Measurements from ENCODE around the gene ANKK1. TPM values are rescaled to one million over a fixed set of nuclear protein-coding genes. Genes with fewer than 3 reads are reported as not detected.

ANKK1 gene
- total and polyA plus RNA-seq, 2 of the 8 experiments (the other 6 are each of a cell fraction or from before 2014, with no cell fraction given) = 0.11 TPM; not detected in 1

GRCh38 chr11:113356203-113356602, 31.4 kb upstream of the ANKK1 start:
- Histone ChIP-seq H3K56ac (replicated peaks; ENCODE audit: insufficient read length, low read depth, low read length) (no peak overlapping the region), H3K18ac (ENCODE audit: extremely low read depth, low read length) (no peak overlapping the region)
- CTCF ChIA-PET (ENCODE audit: partially characterized antibody) = no interaction called here
- no peak for TF ChIP-seq RFX5 (IDR thresholded peaks at IDR 0.05; ENCODE audit: borderline replicate concordance, low read depth, low read length)
- TF ChIP-seq SRF (IDR thresholded peaks at IDR 0.05; ENCODE audit: low read depth, low read length) = no peak
- TF ChIP-seq POLR2AphosphoS5 (IDR thresholded peaks at IDR 0.05; ENCODE audit: low read depth, low read length) = no peak
- TF ChIP-seq ASH2L (IDR thresholded peaks at IDR 0.05; ENCODE audit: low read length) = no peak
- TF ChIP-seq TEAD4 (IDR thresholded peaks at IDR 0.05; ENCODE audit: low read depth, low read length) = no peak
- TF ChIP-seq E2F6 (IDR thresholded peaks at IDR 0.05) = no peak
- TF ChIP-seq CTBP2 (IDR thresholded peaks at IDR 0.05; ENCODE audit: borderline replicate concordance, insufficient read depth, insufficient read length, low read length) = no peak
- TF ChIP-seq YY1 (IDR thresholded peaks at IDR 0.05; ENCODE audit: low read depth, low read length) = no peak
- TF ChIP-seq CHD1 (IDR thresholded peaks at IDR 0.05; ENCODE audit: low read depth, low read length) = no peak
- TF ChIP-seq SIRT6 (IDR thresholded peaks at IDR 0.05; ENCODE audit: low read length) = no peak
- TF ChIP-seq, protein P1, sequence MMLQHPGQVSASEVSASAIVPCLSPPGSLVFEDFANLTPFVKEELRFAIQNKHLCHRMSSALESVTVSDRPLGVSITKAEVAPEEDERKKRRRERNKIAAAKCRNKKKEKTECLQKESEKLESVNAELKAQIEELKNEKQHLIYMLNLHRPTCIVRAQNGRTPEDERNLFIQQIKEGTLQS (IDR thresholded peaks at IDR 0.05; ENCODE audit: insufficient read depth, low read depth, low read length) = no peak
- no peak for TF ChIP-seq SUZ12 (IDR thresholded peaks at IDR 0.05; ENCODE audit: low read length)
- no peak for TF ChIP-seq RBBP5 (IDR thresholded peaks at IDR 0.05; ENCODE audit: borderline replicate concordance, low read depth, low read length)

More at GRCh38 chr11:113356203-113356602, 31.4 kb upstream of the ANKK1 start:
- no peak for FAIRE-seq
- H3K23ac ChIP-seq (ENCODE audit: insufficient read length) = no peak overlapping the region
- no peak overlapping the region for H2BK20ac ChIP-seq (ENCODE audit: low read length)
- no peaks in the 10 kb centered on the region for H3K27me3 ChIP-seq (replicated peaks in 1 of 4; ENCODE audit: control insufficient read depth in 3 of 4, extremely low read depth in 1 of 4, insufficient read depth in 3 of 4, low read length in 3 of 4)
- no peak overlapping the region for H3K4me3 ChIP-seq (ENCODE audit: extremely low read depth in 1 of 4, insufficient read depth in 2 of 4, low read depth in 3 of 4, low read length in 4 of 4)
- no peaks in the 10 kb centered on the region for H3K79me2 ChIP-seq (ENCODE audit: control insufficient read depth in 1 of 2, insufficient read depth in 2 of 2, low read length in 2 of 2)
- no peak overlapping the region for H3K14ac ChIP-seq (ENCODE audit: insufficient read length)
- no peak overlapping the region for H2AFZ ChIP-seq (ENCODE audit: low read length)
- POLR2A ChIA-PET (ENCODE audit: partially characterized antibody) = no interaction called here
- no peak overlapping the region for H3K4ac ChIP-seq (replicated peaks; ENCODE audit: insufficient read length, low read depth, low read length)
- no peak overlapping the region for H3K4me2 ChIP-seq (ENCODE audit: insufficient read depth in 1 of 2, low read depth in 2 of 2, low read length in 2 of 2)
- H3K9me3 ChIP-seq (ENCODE audit: insufficient read depth in 2 of 2, low read depth in 1 of 2, low read length in 1 of 2) = no peaks in the 10 kb centered on the region
- H3K79me1 ChIP-seq (ENCODE audit: low read depth, low read length) = no peaks in the 10 kb centered on the region
- 90% methylated on average over 3 of the region's 3 CpGs; no CpG with 5 or more reads in 1 of the 2 experiments for WGBS, 2 experiments (ENCODE audit: extremely low coverage in 1 of 2, insufficient coverage in 1 of 2, insufficient read length in 1 of 2, insufficient replicate concordance in 2 of 2, low coverage in 1 of 2, low lambda C conversion rate in 2 of 2, missing lambda C conversion rate in 1 of 2)
- H3K23me2 ChIP-seq (ENCODE audit: low read depth, low read length) = no peaks in the 10 kb centered on the region
- H4K20me1 ChIP-seq (replicated peaks in 1 of 2; ENCODE audit: control insufficient read depth in 1 of 2, insufficient read depth in 2 of 2, low read length in 2 of 2) = peaks cover 0 to 2% of the 10 kb centered on the region in 2 experiments
- H2BK12ac ChIP-seq (ENCODE audit: low read depth, low read length) = no peak overlapping the region
- H4K91ac ChIP-seq (replicated peaks; ENCODE audit: insufficient read length, low read length) = no peak overlapping the region
- no peak overlapping the region for H4K5ac ChIP-seq (ENCODE audit: insufficient read length, low read depth, low read length)
- H3K27ac ChIP-seq (ENCODE audit: low read depth, low read length) = no peak overlapping the region
- no peak overlapping the region for H2BK5ac ChIP-seq (ENCODE audit: low read depth, low read length)
- H3K36me3 ChIP-seq (ENCODE audit: control insufficient read depth in 2 of 4, insufficient read depth in 4 of 4, low read length in 3 of 4) = peaks cover 0 to 3% (median 1%) of the 10 kb centered on the region in 4 experiments; a peak in 1 of 8 replicates
- no peaks in the 10 kb centered on the region for H3K4me1 ChIP-seq (replicated peaks in 1 of 4; ENCODE audit: control insufficient read depth in 3 of 4, insufficient read depth in 4 of 4, low read length in 3 of 4)
- H4K8ac ChIP-seq (ENCODE audit: extremely low read depth, insufficient read depth, low read length) = no peak overlapping the region
- H2BK15ac ChIP-seq (ENCODE audit: low read length) = no peak overlapping the region
- H3K9ac ChIP-seq (replicated peaks in 1 of 4; ENCODE audit: extremely low read depth in 1 of 4, low read depth in 3 of 4, low read length in 3 of 4) = no peak overlapping the region
- DNase-seq (ENCODE audit: low read depth in 1 of 2, low spot score in 2 of 2) = no peak
- H2AK5ac ChIP-seq (ENCODE audit: low read depth, low read length) = no peak overlapping the region
- no peak overlapping the region for H2BK120ac ChIP-seq (replicated peaks; ENCODE audit: low read depth, low read length)
